CD14-positive monocyte (primary cell): Measurements from ENCODE around the gene MED15. TPM values are rescaled to one million over a fixed set of nuclear protein-coding genes. Genes with fewer than 3 reads are reported as not detected.
A peak's percentile ranks its signal among the peaks of the same experiment; 100 is the strongest.

Experiments used
- DNase-seq, 3 donors: peaks; one replicate each; pipeline ENCODE4 v3.0.0-alpha.2; 2011 to 2022
- H2AFZ ChIP-seq: 2 replicates; pipeline ENCODE4 v1.6.0; 2012; ENCODE audit warnings: mild to moderate bottlenecking, low read depth, low read length, inconsistent platforms; ENCODE audit not compliant: insufficient read depth, poor library complexity, severe bottlenecking
- H3K27ac ChIP-seq, 2 donors: 1 replicate in 1 of 2; 2 replicates in 1 of 2; pipeline ENCODE4 v1.5.1; 2012 to 2013; ENCODE audit warnings: low read length in 2 of 2, control low read depth in 1 of 2, inconsistent platforms in 1 of 2, low read depth in 1 of 2, mild to moderate bottlenecking in 1 of 2
- H3K27me3 ChIP-seq, 2 donors: one replicate each; pipeline versions ENCODE4 v1.6.0 to v1.6.1; 2011 to 2013; ENCODE audit warnings: low read length in 2 of 2; ENCODE audit not compliant: control insufficient read depth in 2 of 2, insufficient read depth in 2 of 2
- H3K36me3 ChIP-seq, 2 donors: replicated peaks in 1 of 2; 1 replicate in 1 of 2; 2 replicates in 1 of 2; pipeline versions ENCODE4 v1.5.1 to v1.6.1; 2012 to 2013; ENCODE audit warnings: low read length in 2 of 2, control low read depth in 1 of 2, inconsistent platforms in 1 of 2, mild to moderate bottlenecking in 1 of 2; ENCODE audit not compliant: insufficient read depth in 2 of 2, control insufficient read depth in 1 of 2
- H3K4me1 ChIP-seq, 2 donors: 1 replicate in 1 of 2; 2 replicates in 1 of 2; pipeline versions ENCODE4 v1.5.1 to v1.6.1; 2012 to 2013; ENCODE audit warnings: low read length in 2 of 2, control low read depth in 1 of 2, inconsistent platforms in 1 of 2, mild to moderate bottlenecking in 1 of 2, moderate library complexity in 1 of 2; ENCODE audit not compliant: insufficient read depth in 2 of 2, control insufficient read depth in 1 of 2
- H3K4me2 ChIP-seq: replicated peaks from 2 replicates; pipeline ENCODE3; 2012; ENCODE audit warnings: low read length, moderate library complexity, mild to moderate bottlenecking; ENCODE audit not compliant: poor library complexity, severe bottlenecking; ENCODE audit errors: extremely low read depth
- H3K4me3 ChIP-seq, 3 experiments: fragments of 200-600 bp in 1 of 3; sonication (generic) in 1 of 3; replicated peaks in 1 of 3; 1 replicate in 2 of 3; 2 replicates in 1 of 3; pipeline ENCODE4 v1.5.1; 2011 to 2013; ENCODE audit warnings: low read length in 3 of 3, mild to moderate bottlenecking in 3 of 3, control low read depth in 2 of 3, low read depth in 2 of 3, inconsistent platforms in 1 of 3, moderate library complexity in 1 of 3
- H3K79me2 ChIP-seq: 2 replicates; pipeline ENCODE4 v1.6.0; 2012; ENCODE audit warnings: mild to moderate bottlenecking, control low read depth, inconsistent platforms, low read length, moderate library complexity; ENCODE audit not compliant: insufficient read depth
- H3K9ac ChIP-seq: 2 replicates; pipeline ENCODE4 v1.6.0; 2017; ENCODE audit warnings: low read length, mild to moderate bottlenecking; ENCODE audit not compliant: insufficient read depth, poor library complexity, severe bottlenecking
- H3K9me3 ChIP-seq, 2 donors: replicated peaks in 1 of 2; 1 replicate in 1 of 2; 2 replicates in 1 of 2; pipeline versions ENCODE4 v1.5.1 to v1.6.1; 2012 to 2013; ENCODE audit warnings: low read length in 2 of 2, control low read depth in 1 of 2; ENCODE audit not compliant: control insufficient read depth in 1 of 2, insufficient read depth in 1 of 2
- H4K20me1 ChIP-seq: 2 replicates; pipeline ENCODE4 v1.6.0; 2012; ENCODE audit warnings: mild to moderate bottlenecking, low read length, control low read depth, moderate library complexity; ENCODE audit not compliant: insufficient read depth
- H3K27ac Mint-ChIP-seq, 7 donors: one replicate each; pipeline ENCODE4 v1.8.0; 2020; ENCODE audit warnings: mild to moderate bottlenecking in 7 of 7, mixed read lengths in 7 of 7, moderate library complexity in 6 of 7, inconsistent platforms in 2 of 7
- H3K27me3 Mint-ChIP-seq, 3 donors: one replicate each; pipeline ENCODE4 v1.8.0; 2021 to 2022; ENCODE audit warnings: low read depth in 3 of 3, mild to moderate bottlenecking in 3 of 3, mixed read lengths in 3 of 3, moderate library complexity in 3 of 3, inconsistent platforms in 1 of 3
- H3K36me3 Mint-ChIP-seq, 2 donors: one replicate each; pipeline ENCODE4 v1.8.0; 2020; ENCODE audit warnings: mixed read lengths in 2 of 2, inconsistent platforms in 1 of 2, mild to moderate bottlenecking in 1 of 2
- H3K4me1 Mint-ChIP-seq: one replicate; pipeline ENCODE4 v1.8.0; 2020; ENCODE audit warnings: mild to moderate bottlenecking, mixed read lengths
- H3K4me3 Mint-ChIP-seq, 2 donors: one replicate each; pipeline ENCODE4 v1.8.0; 2020; ENCODE audit warnings: mild to moderate bottlenecking in 2 of 2, mixed read lengths in 2 of 2, moderate library complexity in 1 of 2
- H3K9me3 Mint-ChIP-seq, 7 donors: one replicate each; pipeline ENCODE4 v1.8.0; 2020 to 2022; ENCODE audit warnings: mixed read lengths in 7 of 7, mild to moderate bottlenecking in 6 of 7, moderate library complexity in 6 of 7, inconsistent platforms in 2 of 7
- CTCF ChIP-seq: fragments of 200-600 bp; IDR thresholded peaks from one replicate; pipeline ENCODE4 v1.8.0; 2022; ENCODE audit warnings: antibody characterized with exemption, mild to moderate bottlenecking
- WGBS: methylation state at CpG from one replicate; pipeline ENCODE4 v1.1.5; 2013; ENCODE audit warnings: missing lambda C conversion rate; ENCODE audit not compliant: insufficient coverage; 5-methylcytosine and 5-hydroxymethylcytosine counted together
- intact Hi-C, 2 donors: fragments of 100-400 bp; cut with micrococcal nuclease; formaldehyde crosslinking; loops; one replicate each; pipeline versions ENCODE4 v1.15.0 to v1.15.1; 2023
- polyA plus RNA-seq, 3 donors: library from polyadenylated mRNA; depleted of rRNA in 1 of 3; unstranded in 2 of 3; stranded (reverse) in 1 of 3; fragments of 300-500 nt in 2 of 3; fragments of >200 nt in 1 of 3; fragmentation: Illumina TruSeq in 2 of 3; gene quantifications; 1 replicate in 2 of 3; 2 replicates in 1 of 3; pipeline ENCODE4 v1.2.3, GENCODE V29; 2012 to 2021

Gene MED15
- polyA plus RNA-seq, 3 donors: 10.0 to 126 (median 17.8) TPM

GRCh38 chr22:20550851-20551744, 43.7 kb downstream of the MED15 start:
- Histone ChIP-seq H3K4me1 (peaks cover 0 to 6% of the 10 kb centered on the region in 2 donors), H3K79me2 (peaks cover 66% of the 10 kb centered on the region), H3K9me3 (no peaks in the 10 kb centered on the region), H3K27ac (no peak overlapping the region), H4K20me1 (peaks cover 100% of the 10 kb centered on the region), H3K27me3 (no peaks in the 10 kb centered on the region), H3K4me2 (no peak overlapping the region), H3K4me3 (no peak overlapping the region), H3K36me3 (peaks cover 54 to 87% of the 10 kb centered on the region in 2 donors), H3K9ac (no peak overlapping the region), H2AFZ (no peak overlapping the region)
- H3K36me3 Mint-ChIP-seq: peaks cover 64 to 78% of the 10 kb centered on the region in 2 donors
- H3K27ac Mint-ChIP-seq: peak overlapping the region in 4 of 7 donors; percentile 21 to 84 (median 70)
- TF ChIP-seq CTCF: no peak
- no peak for DNase-seq
- H3K4me3 Mint-ChIP-seq: peak overlapping the region in 1 of 2 donors; percentile 12
- no peaks in the 10 kb centered on the region for H3K27me3 Mint-ChIP-seq
- peaks cover 20% of the 10 kb centered on the region for H3K4me1 Mint-ChIP-seq
- 73% methylated on average over 26 of the region's 27 CpGs for WGBS
- H3K9me3 Mint-ChIP-seq: no peaks in the 10 kb centered on the region
- intact Hi-C loops: no loop called here

GRCh38 chr22:20551805-20552442, 44.5 kb downstream of the MED15 start:
- Histone ChIP-seq H3K4me1 (peaks cover 0 to 6% of the 10 kb centered on the region in 2 donors), H3K4me2 (no peak overlapping the region), H3K79me2 (peaks cover 62% of the 10 kb centered on the region), H3K27ac (peak overlapping the region in 1 of 2 donors; percentile 20), H4K20me1 (peaks cover 100% of the 10 kb centered on the region), H3K9ac (no peak overlapping the region), H3K4me3 (no peak overlapping the region), H2AFZ (no peak overlapping the region), H3K36me3 (peaks cover 60 to 89% of the 10 kb centered on the region in 2 donors), H3K27me3 (no peaks in the 10 kb centered on the region), H3K9me3 (no peaks in the 10 kb centered on the region)
- DNase-seq: peak in 1 of 3 donors; percentile 2
- no peak for TF ChIP-seq CTCF
- WGBS: 98% methylated on average over 6 of the region's 8 CpGs
- Mint-ChIP-seq H3K4me1 (peaks cover 25% of the 10 kb centered on the region), H3K27me3 (peaks cover 0 to 2% (median 0%) of the 10 kb centered on the region in 3 donors), H3K27ac (peak overlapping the region in 5 of 7 donors; percentile 40 to 84 (median 54)), H3K9me3 (no peaks in the 10 kb centered on the region), H3K4me3 (no peak overlapping the region), H3K36me3 (peaks cover 67 to 80% of the 10 kb centered on the region in 2 donors)
- intact Hi-C loops: no loop called here
